Measurements from ENCODE around the gene OGT. TPM values are rescaled to one million over a fixed set of nuclear protein-coding genes. Genes with fewer than 3 reads are reported as not detected.
A peak's percentile ranks its signal among the peaks of the same experiment; 100 is the strongest.

Gene OGT
- total and polyA plus RNA-seq, 2 donors (not counting 1 experiment from before 2014, with no cell fraction given) = 106 to 115 TPM

- no peak for DNase-seq (ENCODE audit: low read depth in 2 of 2)
- TF ChIP-seq CTCF (conservative IDR thresholded peaks at IDR 0.05 in 1 of 2, IDR thresholded peaks at IDR 0.05 in 1 of 2; ENCODE audit: low read depth in 1 of 2, low read length in 2 of 2) (no peak), EZH2 (IDR thresholded peaks at IDR 0.05; ENCODE audit: low read length, missing control alignments) (no peak)
- H4K20me1 ChIP-seq (ENCODE audit: control insufficient read depth, extremely low read depth, insufficient read depth, low read length) = no peaks in the 10 kb centered on the region
These were observed 84.0 kb downstream of the OGT start for GRCh38 chrX:71616672-71617529.

GRCh38 chrX:71617742-71618141 is 84.8 kb downstream of the OGT start:
- TF ChIP-seq EZH2 (IDR thresholded peaks at IDR 0.05; ENCODE audit: low read length, missing control alignments) (no peak), CTCF (conservative IDR thresholded peaks at IDR 0.05 in 1 of 2, IDR thresholded peaks at IDR 0.05 in 1 of 2; ENCODE audit: low read depth in 1 of 2, low read length in 2 of 2) (no peak)
- Histone ChIP-seq H3K4me2 (ENCODE audit: extremely low read depth, insufficient read depth, low read length) (no peak overlapping the region), H2AFZ (ENCODE audit: low read length) (no peak overlapping the region), H3K4me3 (replicated peaks in 1 of 4; ENCODE audit: control extremely low read depth in 1 of 4, insufficient read depth in 1 of 4, low read depth in 3 of 4, low read length in 4 of 4) (no peak overlapping the region), H3K9ac (ENCODE audit: insufficient read depth, low read length) (no peak overlapping the region), H3K9me3 (ENCODE audit: control insufficient read depth, insufficient read depth, low read depth, low read length) (no peaks in the 10 kb centered on the region), H3K27me3 (ENCODE audit: control insufficient read depth, insufficient read depth, low read length) (no peaks in the 10 kb centered on the region), H3K36me3 (ENCODE audit: control insufficient read depth, insufficient read depth, low read length) (no peaks in the 10 kb centered on the region), H3K27ac (ENCODE audit: insufficient read depth, low read length) (no peak overlapping the region), H3K4me1 (ENCODE audit: control insufficient read depth, extremely low read depth, insufficient read depth, low read length) (no peaks in the 10 kb centered on the region), H4K20me1 (ENCODE audit: control insufficient read depth, extremely low read depth, insufficient read depth, low read length) (no peaks in the 10 kb centered on the region), H3K79me2 (ENCODE audit: control insufficient read depth, insufficient read depth, low read length) (no peaks in the 10 kb centered on the region)
- DNase-seq (ENCODE audit: low read depth in 2 of 2) = no peak

More at GRCh38 chrX:71616672-71617529, 84.0 kb downstream of the OGT start:
- Histone ChIP-seq H3K9ac (ENCODE audit: insufficient read depth, low read length) (no peak overlapping the region), H3K79me2 (ENCODE audit: control insufficient read depth, insufficient read depth, low read length) (no peaks in the 10 kb centered on the region), H3K27me3 (ENCODE audit: control insufficient read depth, insufficient read depth, low read length) (no peaks in the 10 kb centered on the region), H3K36me3 (ENCODE audit: control insufficient read depth, insufficient read depth, low read length) (no peaks in the 10 kb centered on the region), H3K4me1 (ENCODE audit: control insufficient read depth, extremely low read depth, insufficient read depth, low read length) (no peaks in the 10 kb centered on the region), H3K4me2 (ENCODE audit: extremely low read depth, insufficient read depth, low read length) (no peak overlapping the region), H2AFZ (ENCODE audit: low read length) (no peak overlapping the region), H3K9me3 (ENCODE audit: control insufficient read depth, insufficient read depth, low read depth, low read length) (no peaks in the 10 kb centered on the region), H3K4me3 (replicated peaks in 1 of 4; ENCODE audit: control extremely low read depth in 1 of 4, insufficient read depth in 1 of 4, low read depth in 3 of 4, low read length in 4 of 4) (no peak overlapping the region), H3K27ac (ENCODE audit: insufficient read depth, low read length) (no peak overlapping the region)

GRCh38 chrX:71618303-71618721 is 85.4 kb downstream of the OGT start, which contains the start of gene CXCR3:
Gene CXCR3 (minus strand): TSS chrX:71618511. CDS start chrX:71618449, 62 bp downstream.
- Histone ChIP-seq H3K27me3 (ENCODE audit: control insufficient read depth, insufficient read depth, low read length) (no peaks in the 10 kb centered on the region), H3K36me3 (ENCODE audit: control insufficient read depth, insufficient read depth, low read length) (no peaks in the 10 kb centered on the region), H4K20me1 (ENCODE audit: control insufficient read depth, extremely low read depth, insufficient read depth, low read length) (no peaks in the 10 kb centered on the region), H3K9ac (ENCODE audit: insufficient read depth, low read length) (no peak within 1 kb of the TSS), H3K79me2 (ENCODE audit: control insufficient read depth, insufficient read depth, low read length) (no peaks in the 10 kb centered on the region), H3K4me1 (ENCODE audit: control insufficient read depth, extremely low read depth, insufficient read depth, low read length) (peaks cover 3% of the 10 kb centered on the region), H3K9me3 (ENCODE audit: control insufficient read depth, insufficient read depth, low read depth, low read length) (no peaks in the 10 kb centered on the region), H3K27ac (ENCODE audit: insufficient read depth, low read length) (no peak within 1 kb of the TSS), H2AFZ (ENCODE audit: low read length) (no peak within 1 kb of the TSS), H3K4me2 (ENCODE audit: extremely low read depth, insufficient read depth, low read length) (no peak within 1 kb of the TSS), H3K4me3 (replicated peaks in 1 of 4; ENCODE audit: control extremely low read depth in 1 of 4, insufficient read depth in 1 of 4, low read depth in 3 of 4, low read length in 4 of 4) (no peak within 1 kb of the TSS)
- TF ChIP-seq EZH2 (IDR thresholded peaks at IDR 0.05; ENCODE audit: low read length, missing control alignments) (no peak), CTCF (conservative IDR thresholded peaks at IDR 0.05 in 1 of 2, IDR thresholded peaks at IDR 0.05 in 1 of 2; ENCODE audit: low read depth in 1 of 2, low read length in 2 of 2) (no peak)
- peak in 1 of 2 donors; percentile 44 for DNase-seq (ENCODE audit: low read depth in 2 of 2)
